AG04449 (cell line): ENCODE measurements around the gene STARD4.

Experiments
- CTCF ChIA-PET: fragments of 350-600 bp; formaldehyde crosslinking; extraction: SDS; loops from one replicate; lab custom pipeline; 2021; ENCODE audit warnings: antibody characterized with exemption; lab: Yijun Ruan, JAX
- POLR2A ChIA-PET: fragments of 400-600, 350-600 bp; formaldehyde crosslinking; extraction: SDS; loops from one replicate; lab custom pipeline; 2020; ENCODE audit warnings: antibody characterized with exemption, inconsistent platforms; lab: Yijun Ruan, JAX
- DNase-seq: peaks from one replicate; pipeline ENCODE4 v3.0.0-alpha.2; 2010; ENCODE audit warnings: low read depth, low spot score
- H3K4me3 ChIP-seq: 2 replicates; pipeline ENCODE4 v1.5.1; 2011; ENCODE audit warnings: low read depth, mild to moderate bottlenecking, control low read depth, low read length
- TF ChIP-seq, protein P1 (sequence below): IDR thresholded peaks from one replicate; pipeline ENCODE4 v1.5.1; 2011; ENCODE audit warnings: mild to moderate bottlenecking, moderate library complexity, low read length, control low read depth, inconsistent platforms; ENCODE audit not compliant: insufficient read depth; ENCODE audit errors: missing control alignments

Gene STARD4

DNA sequence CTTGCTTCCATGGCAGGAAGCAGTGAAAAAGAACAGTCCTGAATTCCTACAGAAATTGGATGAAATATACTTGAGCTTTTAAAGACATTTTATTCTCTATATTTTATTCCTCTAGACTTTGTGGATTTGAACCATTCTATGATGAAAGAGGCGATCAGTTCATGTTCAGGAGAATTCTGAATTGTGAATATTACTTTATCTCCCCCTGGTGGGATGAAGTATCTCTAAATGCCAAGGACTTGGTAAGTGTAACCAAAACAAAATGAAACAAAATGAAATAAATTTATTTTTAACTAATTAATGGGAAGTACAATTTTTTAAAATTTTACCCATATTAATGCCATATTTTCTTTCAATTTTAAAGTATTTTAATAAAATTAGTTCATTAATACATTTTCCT lies 34.1 kb downstream of the STARD4 start:
- POLR2A ChIA-PET: no interaction called here
- DNase-seq: no peak
- no peak overlapping the region for H3K4me3 ChIP-seq
- CTCF ChIA-PET: interaction anchor here (0.9 to 4.3 kb wide), 5 partner anchors 10 to 319 kb away, joined by 3 to 50 read pairs (median 3); no protein-coding TSS in a partner anchor
- TF ChIP-seq, protein P1, sequence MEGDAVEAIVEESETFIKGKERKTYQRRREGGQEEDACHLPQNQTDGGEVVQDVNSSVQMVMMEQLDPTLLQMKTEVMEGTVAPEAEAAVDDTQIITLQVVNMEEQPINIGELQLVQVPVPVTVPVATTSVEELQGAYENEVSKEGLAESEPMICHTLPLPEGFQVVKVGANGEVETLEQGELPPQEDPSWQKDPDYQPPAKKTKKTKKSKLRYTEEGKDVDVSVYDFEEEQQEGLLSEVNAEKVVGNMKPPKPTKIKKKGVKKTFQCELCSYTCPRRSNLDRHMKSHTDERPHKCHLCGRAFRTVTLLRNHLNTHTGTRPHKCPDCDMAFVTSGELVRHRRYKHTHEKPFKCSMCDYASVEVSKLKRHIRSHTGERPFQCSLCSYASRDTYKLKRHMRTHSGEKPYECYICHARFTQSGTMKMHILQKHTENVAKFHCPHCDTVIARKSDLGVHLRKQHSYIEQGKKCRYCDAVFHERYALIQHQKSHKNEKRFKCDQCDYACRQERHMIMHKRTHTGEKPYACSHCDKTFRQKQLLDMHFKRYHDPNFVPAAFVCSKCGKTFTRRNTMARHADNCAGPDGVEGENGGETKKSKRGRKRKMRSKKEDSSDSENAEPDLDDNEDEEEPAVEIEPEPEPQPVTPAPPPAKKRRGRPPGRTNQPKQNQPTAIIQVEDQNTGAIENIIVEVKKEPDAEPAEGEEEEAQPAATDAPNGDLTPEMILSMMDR: no peak

DNA sequence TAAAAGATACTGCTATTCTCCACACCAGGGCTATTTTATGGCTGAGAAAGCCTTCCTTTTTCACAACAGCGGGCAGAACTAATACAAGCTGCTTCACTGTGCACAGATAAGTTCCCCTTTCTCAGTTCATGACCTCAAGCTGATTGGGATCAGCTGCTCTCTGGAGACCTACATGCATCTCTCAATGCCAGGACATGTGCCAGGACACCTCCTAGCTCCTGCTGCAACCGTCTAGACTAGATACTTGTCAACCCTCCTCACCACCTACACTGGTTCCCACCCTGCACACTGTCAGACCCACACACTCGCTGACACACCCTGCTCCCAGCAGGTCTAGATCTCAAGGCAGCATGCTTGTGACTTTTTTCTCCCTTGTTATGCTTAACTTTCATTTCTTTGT lies 39.8 kb downstream of the STARD4 start:
- ChIA-PET CTCF (interaction anchor here (0.9 to 1.0 kb wide), 2 partner anchors 84 to 313 kb away, joined by 3 read pairs; no protein-coding TSS in a partner anchor), POLR2A (no interaction called here)
- H3K4me3 ChIP-seq: no peak overlapping the region
- TF ChIP-seq, protein P1: no peak
- no peak for DNase-seq

DNA sequence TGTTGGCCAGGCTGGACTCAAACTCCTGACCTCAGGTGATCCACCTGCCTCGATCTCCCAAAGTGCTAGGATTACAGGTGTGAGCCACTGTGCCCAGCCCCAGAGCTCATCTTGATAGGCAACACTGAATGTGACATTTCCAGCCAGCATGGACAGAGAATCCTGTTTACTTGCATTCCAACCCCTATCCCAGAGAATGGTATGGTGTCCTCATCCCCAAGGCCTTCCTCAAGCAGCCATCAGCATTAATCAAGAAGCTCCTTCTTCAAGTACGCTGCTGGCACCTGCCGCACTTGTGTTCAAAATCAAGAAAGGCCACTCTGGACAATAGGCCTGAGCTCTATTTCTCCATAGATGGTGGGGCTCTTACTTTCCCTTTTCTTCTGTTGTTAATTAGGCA lies 40.2 kb downstream of the STARD4 start:
- POLR2A ChIA-PET: no interaction called here
- no peak for DNase-seq
- CTCF ChIA-PET: interaction anchor here (1.0 to 1.2 kb wide), 2 partner anchors 11 to 313 kb away, joined by 3 to 4 read pairs; no protein-coding TSS in a partner anchor
- H3K4me3 ChIP-seq: no peak overlapping the region
- TF ChIP-seq, protein P1: no peak

DNA sequence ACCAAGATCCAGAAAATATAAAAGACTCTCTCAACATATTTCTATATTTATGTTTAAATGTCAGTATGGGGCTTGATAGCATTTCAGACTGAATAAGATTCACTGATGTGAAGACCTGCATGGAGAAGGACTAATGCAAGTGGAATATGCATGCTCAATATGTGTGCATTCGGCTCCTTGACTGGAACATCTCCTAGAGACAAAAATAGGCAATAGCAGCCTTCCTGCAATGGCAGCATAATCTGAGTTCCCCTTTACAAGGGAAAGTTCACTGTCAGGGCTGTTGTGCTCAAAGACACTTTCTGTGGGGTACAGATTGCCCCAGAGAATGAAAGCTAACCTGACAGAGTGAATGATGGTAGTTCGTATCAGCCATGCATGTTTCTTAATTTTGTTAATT lies 42.4 kb downstream of the STARD4 start:
- TF ChIP-seq, protein P1: no peak
- CTCF ChIA-PET: no interaction called here
- no peak overlapping the region for H3K4me3 ChIP-seq
- POLR2A ChIA-PET: no interaction called here
- DNase-seq: no peak

DNA sequence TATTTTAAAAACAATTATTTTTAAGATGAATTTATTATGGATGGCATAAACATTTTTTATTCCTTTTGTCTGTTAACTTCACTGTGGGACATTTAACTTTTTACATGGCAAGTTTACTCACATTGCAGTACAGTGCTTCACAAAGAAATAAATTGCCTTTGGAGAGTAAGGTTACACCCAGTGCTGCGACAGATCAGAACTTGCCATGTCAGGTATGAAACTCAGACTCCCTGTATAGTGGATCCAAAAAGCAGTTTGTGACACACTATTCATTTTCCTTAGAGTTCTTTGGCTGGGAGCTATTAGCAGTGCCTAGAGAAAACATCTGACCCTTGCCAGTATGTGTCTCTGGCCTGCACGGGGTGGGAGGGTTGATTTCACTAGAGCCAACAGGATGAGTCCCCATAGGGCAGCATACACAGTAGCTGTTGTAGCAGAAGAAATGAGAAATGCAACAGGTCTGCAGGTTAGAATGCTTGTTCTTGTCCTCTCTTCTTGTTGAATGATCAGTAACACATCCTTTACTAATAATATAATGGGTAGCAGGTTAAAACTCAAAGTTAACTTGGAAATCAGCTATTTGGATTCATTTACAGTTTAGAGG lies 42.9 kb downstream of the STARD4 start:
- TF ChIP-seq, protein P1: no peak
- CTCF ChIA-PET: interaction anchor here (1.0 kb wide), 1 partner anchor 36 kb away, joined by 4 read pairs; no protein-coding TSS in a partner anchor
- POLR2A ChIA-PET: no interaction called here
- H3K4me3 ChIP-seq: no peak overlapping the region
- no peak for DNase-seq

DNA sequence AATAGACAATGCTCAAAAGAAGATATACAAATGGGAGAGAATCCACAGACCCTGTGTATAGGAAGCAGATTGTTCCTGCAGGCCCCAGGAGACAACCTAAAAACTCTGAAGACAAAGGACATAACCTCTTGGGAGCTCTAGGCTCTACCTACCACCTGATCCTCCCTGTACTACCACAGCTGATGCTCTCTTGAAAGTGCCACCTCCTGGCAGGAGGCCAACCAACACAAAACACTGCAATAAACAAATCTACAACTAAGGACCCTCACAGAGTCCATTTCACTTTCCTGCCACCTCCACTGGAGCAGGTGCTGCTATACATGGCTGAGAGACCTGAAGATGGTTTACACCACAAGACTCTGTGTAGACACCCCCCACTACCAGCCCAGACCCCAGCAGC lies 49.0 kb downstream of the STARD4 start:
- no peak overlapping the region for H3K4me3 ChIP-seq
- ChIA-PET POLR2A (no interaction called here), CTCF (interaction anchor here (1.2 to 1.4 kb wide), 2 partner anchors 14 to 22 kb away, joined by 3 read pairs; no protein-coding TSS in a partner anchor)
- no peak for DNase-seq
- TF ChIP-seq, protein P1: no peak
